Stimulated activated CD8-positive, alpha-beta memory T cell treated with anti-CD3 and anti-CD28 coated beads, Interleukin-12 subunit alpha, Interleukin-12 subunit beta, amount 100 ng/mL, for 1 hour (primary cell): ENCODE results near the gene ROR1.
"Not testable (repeated sequence)": the region's sequence is repeated elsewhere in the genome, so short reads cannot be mapped to it uniquely, and the experiment has no call there.

ENCODE experiments used
- DNase-seq: peaks from one replicate; pipeline ENCODE4 v3.0.0-alpha.2; 2020; ENCODE audit warnings: low read depth

Gene ROR1

DNA sequence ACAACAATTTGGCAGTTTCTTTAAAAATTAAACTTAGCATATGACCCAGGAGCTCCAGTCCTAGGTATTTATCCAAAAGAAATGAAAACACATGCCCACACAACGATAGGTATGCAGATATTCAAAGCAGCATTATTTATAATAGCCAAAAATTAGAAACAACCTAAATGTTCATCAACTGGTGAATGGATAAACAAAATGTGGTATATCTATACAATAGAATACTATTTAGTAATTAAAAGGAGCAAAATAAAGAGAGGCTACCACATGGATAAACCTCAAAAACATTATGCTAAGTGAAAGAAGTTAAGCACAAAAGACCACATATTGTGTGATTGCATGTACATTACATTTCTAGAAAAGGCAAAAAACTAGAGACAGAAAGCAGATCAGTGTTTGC is 51.3 kb downstream of the ROR1 start:
- no peak for DNase-seq

DNA sequence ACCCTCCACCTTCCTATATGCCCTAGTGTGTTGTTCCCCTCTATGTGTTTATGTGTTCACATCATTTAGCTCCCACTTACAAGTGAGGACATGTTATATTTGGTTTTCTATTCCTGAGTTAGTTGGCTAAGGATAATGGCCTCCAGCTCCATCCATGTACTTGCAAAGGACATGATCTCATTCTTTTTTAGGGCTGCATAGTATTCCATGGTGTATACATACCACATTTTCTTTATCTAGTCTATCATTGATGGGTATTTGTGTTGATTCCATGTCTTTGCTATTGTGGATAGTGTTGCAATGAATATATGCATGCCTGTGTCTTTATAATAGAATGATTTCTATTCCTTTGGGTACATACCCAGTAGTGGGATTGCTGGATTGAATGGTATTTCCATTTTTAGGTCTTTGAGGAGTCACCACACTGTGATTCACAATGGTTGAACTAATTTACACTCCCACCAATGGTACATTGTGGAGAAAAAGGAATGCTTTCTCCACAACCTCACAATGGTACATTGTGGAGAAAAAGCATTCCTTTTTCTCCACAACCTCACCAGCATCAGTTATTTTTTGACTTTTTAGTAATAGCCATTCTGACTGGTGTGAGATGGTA is 52.5 kb downstream of the ROR1 start:
- DNase-seq = not testable (repeated sequence)

DNA sequence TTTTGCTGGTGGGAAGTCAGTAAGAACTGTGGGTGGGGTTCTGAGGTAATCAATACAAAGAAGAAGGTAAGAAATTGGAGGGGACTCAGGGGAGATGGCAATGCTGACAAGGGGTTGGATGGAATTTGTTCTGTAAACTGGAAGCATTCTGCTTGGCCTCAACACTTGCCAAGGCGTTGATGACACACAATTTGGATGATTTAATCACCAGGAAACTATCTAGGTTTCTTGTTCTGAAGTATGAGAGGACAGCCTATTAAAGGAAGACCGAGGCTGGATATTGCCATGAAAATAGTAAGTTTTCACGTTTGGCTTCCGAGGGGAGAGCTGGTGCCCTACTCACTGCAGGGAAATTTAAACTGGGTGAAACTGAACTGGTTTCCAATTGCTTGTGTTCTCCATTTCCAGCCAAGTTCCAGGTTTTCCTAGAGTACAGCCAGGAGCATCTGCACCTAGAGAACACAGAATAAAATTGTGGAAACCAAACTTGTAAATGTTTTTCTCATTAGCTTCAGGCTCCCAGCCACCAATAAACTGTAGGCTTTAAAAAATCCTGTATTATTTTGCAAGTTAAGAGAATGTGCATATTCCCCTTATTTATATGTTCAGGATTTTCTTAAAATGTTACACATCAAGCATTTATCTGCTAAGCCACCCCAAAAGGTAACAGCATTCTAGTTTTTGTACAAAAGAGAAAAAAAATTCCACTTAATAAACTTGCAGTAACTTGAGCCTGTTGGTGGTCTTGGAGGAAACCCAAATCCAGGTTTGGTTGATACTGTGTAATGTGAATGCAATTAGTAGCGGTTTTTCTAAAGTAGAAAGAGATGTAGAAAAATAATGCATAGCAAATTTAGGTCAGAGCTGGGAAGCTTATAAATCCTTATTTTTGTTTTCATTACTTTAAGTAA is 53.8 kb downstream of the ROR1 start:
- no peak for DNase-seq

GRCh38 chr1:63828322-63829044 is 54.7 kb downstream of the ROR1 start:
- DNase-seq = no peak

DNA sequence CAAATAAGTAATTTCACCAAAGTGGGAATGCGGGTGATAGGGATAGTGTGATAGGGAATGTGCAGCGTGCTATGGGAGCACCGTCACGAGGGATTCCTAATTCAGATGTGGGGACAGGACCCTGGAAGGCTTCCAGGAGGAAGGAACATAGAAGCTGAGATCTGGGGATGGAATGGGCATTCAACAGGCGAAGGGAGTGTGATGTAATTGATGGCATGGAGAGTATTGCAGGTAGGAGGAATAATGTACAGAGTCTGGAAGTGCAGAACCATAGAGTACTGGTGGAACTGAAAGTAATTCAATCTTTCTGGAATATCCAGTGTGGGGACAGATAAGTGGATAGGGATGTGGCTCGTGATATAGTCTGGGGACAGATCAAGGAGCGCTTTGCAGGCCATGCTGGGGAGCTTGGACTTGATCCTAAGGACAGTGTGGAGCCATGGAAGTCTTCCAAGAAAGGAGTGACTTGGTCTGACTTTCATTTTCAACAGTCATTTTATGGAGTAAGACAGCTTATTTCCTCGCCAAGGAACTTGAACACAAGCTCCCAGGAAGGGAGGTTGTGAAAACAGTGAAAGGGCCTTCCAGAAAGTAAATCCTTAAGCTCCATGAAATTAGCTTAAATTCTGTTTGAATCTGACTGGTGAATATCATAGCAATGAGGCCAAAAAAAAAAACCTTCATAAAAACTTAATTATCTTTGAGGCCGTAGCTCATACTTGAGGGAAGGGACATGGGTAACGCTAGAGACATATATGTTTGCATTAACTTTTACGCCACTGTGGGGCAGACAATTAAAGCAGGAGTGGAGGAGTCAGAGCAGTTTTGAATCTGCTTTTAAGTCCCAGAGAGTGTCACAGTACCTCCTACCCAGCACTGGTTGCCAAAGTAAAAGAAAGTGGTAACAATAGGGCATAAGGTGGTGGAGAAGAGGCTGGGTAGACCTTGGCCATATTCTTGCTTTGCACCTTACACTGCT is 55.8 kb downstream of the ROR1 start:
- no peak for DNase-seq

DNA sequence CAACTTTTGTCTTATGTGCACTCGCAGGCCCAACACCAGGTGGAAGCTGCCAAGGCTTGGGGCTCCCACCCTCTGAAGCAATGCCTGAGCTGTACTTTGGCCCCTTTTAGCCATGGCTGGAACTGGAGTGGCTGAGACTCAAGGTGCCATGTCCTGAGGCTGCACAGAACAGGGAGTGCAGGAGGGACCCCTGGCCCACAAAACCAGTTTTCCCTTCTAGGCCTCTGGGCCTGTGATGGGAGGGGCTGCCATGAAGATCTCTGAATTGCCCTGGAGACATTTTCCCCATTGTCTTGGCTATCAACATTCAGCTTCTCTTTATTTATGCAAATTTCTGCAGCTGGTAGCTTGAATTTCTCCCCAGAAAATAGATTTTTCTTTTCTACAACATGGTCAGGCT is 57.6 kb downstream of the ROR1 start:
- DNase-seq = no peak

DNA sequence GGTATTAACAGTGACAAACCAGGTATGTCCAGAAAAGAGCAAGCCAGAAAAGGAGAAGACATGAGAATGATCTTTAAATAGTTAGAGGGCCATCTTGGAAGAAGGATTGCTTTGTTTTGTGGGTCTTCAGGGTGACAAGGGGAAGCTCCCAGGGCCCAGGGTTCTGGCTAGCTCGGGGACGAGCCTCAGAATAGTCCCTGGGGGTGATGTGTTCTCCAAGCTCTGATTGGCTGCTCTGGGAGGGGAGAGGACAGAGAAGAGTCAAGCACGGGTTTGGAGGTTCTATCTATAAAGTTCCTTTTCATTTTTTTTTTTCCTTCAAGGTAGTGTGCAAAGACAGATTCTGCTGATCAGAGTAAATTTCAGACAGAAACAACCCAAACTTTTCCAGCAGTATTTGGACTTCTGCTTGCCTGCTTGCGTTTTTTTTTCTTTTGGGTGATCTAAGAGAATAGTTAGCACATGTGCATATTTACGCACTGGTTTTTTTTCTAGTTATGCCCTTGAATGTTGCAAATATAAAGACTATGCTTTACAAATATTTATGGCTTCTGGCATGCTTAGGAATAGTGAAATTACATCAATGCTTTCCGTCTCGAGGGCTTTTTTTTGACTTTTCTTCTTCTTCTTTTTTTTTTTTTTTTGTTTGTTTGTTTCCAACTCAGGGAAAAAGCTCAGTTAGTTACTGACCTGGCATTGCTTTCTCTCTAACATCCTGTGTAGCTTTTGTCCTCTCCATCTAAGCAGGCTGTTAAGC is 59.7 kb downstream of the ROR1 start:
- DNase-seq = no peak

DNA sequence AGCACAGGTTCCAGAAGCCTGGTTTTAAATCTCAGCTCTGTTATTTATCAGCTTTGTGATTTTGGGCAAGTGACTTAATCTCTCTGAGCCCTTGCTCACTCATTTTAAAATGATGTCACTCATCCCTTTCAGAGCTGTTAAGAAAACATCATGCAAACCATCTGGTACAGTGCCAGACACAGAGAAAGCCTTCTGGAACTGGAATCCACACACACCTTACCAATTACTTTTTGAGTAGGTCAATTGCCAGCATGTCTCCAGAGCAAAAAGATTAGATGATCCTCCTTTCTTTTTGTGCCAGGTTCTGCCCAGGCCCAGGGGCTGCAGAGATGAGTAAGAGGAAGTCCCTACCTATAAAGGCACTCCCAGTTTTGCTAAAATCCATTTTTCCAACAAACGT is 61.3 kb downstream of the ROR1 start:
- no peak for DNase-seq

GRCh38 chr1:63836374-63836773 is 62.6 kb downstream of the ROR1 start:
- no peak for DNase-seq

GRCh38 chr1:63836830-63837229 is 63.0 kb downstream of the ROR1 start:
- DNase-seq = no peak

GRCh38 chr1:63843010-63843409 is 69.2 kb downstream of the ROR1 start:
- no peak for DNase-seq

DNA sequence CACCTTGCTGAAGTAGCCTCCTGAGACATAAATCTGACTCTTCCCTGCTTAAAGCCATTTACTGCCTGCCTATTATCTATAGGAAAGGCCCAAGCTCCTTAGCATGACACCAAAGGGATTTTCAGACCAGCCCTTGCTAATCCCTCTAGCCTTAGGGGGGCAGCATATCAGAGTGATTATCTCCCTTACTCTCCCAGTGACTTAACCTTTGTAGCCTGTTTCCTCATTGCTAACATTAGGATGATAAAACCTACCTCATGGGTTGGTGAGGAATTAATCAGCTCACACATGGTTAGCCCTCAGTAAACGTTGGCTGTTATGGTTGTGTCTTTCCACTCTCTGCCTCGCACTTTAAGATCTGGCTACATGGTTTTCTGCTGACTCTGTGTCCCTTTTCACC is 70.1 kb downstream of the ROR1 start:
- no peak for DNase-seq

DNA sequence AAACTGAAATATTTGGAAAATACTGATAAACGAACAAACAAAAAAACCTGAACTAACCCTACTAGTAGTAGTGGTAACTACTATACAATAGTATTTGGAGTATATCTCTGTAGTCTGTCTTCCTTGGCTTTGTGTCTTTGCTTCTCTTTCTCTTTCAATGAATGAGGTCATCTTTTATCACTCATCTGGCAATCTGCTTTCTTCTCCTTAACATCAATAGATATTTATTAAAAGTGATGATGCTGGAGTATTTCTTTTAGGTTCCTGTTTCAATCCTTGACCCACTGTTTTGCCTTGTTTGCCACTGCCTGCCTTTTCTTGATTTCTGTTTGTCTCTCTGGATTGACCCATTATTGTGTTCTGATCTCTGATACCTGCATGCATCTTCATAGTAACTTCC is 71.5 kb downstream of the ROR1 start:
- DNase-seq = no peak

DNA sequence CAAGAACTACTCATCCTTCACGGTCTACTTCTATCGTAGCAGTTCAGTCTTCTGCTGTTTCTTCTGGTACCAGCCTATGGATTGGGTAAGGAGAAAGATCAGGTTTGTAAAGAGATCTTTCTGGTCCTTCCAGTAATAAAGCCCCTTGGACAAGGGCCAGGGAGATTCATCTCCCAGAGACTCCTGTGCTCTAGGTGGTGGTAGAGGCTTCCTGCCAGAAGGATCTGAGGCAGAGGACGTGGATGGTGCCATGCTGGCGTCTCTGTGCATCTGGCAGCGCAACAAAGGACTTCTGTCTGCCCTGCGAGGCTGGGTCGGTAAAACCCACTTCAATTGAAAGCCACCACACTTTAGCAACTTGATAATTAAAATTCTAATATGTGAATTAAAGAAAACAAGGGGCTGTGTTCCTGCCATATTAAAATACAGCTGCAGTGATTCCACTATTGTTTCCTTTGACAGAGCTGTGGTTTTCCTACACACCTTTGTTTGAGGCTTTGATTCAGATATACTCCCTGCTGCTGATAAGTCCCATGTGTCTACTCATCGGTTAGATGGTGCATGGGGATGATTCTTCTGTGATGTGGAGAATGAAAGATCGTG is 73.6 kb downstream of the ROR1 start:
- no peak for DNase-seq

DNA sequence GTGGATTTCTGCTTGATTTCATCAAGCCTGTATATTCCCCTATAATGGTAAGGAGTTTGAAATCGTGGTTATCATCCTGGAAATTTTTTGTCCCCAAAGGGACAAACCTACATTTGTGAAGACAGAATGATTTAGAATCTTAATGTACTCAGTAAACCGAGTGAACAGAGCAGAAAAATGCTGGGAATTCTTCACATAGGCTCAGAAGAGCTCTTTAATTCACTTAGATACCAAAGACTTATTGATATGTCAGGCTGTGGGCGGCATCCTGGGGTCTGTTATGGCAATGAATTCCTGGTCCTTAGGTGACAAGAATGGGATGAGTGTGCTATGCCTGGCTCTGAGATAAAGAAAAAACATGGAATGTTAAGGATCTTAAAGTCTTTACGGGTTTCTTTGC is 74.9 kb downstream of the ROR1 start:
- no peak for DNase-seq

DNA sequence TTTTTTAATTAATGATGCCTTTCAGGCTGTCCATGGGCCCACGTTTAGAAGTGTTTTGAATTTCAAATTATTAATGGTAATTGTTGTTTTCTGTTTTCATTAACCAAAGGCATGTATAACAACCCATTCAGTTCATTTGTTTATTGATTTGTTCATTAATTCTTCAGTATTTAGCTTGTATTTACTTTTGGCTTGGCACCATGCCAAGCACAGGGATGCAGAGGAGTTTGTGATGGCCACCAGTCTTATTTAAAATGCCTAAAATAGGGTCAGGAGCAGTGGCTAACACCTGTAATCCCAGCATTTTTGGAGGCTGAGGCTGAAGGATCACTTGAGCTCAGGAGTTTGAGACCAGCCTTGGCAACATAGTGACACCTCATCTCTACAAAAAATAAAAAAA is 75.3 kb downstream of the ROR1 start:
- DNase-seq = no peak

DNA sequence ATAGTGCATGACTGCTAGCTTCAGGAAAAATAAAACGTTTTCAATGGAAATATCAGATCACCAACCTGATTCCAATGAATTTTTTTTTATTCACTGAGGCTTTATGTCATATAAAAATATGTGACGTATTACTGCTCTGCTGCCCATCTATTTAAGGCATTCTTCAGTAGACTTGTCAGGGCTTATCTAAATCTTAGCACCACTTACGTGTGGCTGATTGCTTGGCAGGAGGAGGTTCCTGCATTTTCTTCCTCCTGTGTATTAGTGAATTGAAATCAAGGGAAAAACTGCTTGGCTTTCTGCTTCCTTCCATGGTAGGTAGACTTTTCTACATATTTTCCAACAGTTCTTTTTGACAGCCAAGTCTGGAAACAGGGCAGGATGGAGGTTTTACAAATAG is 80.3 kb downstream of the ROR1 start:
- no peak for DNase-seq

- no peak for DNase-seq
Measured at GRCh38 chr1:63855942-63856341, 82.1 kb downstream of the ROR1 start.

GRCh38 chr1:63856924-63857323 is 83.1 kb downstream of the ROR1 start:
- no peak for DNase-seq

DNA sequence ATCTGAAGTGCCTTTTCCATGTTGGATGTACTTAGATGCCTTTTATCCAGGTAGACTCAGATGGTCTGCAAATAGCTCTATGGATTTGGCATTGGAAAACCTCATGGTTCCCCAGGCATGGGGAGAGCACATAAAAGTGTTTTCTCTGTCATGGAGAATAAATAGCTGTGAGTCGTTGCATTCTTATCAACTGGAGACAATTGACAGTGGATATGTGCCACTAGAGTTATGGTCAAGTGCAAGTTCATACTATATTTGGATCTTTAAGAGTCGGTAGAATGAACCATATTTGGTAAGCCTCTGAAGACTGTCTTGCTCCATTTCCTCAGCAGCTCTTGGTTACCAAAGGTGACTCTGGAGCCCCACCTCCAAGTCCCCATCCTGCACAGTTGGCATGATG is 83.7 kb downstream of the ROR1 start:
- DNase-seq = no peak

DNA sequence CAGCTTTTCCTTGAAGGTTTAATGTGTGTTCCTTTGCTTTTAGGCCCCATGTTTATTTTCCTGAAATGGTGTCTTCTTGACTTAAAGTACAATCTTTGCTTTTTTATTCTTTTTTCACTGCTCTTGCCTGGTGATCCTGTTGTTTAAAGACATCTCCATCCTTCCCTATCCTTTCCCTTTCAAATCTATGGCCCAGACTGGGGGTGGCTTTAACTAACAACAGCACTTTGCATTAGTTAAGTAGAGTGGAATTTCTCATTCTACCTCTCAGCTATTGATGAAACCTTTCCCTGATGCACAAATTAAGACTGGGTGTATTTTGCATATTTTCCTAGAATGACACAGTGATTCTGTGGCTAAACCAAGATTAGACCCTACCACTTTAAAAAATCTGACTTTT is 84.3 kb downstream of the ROR1 start:
- DNase-seq = no peak
